Activated naive CD4-positive, alpha-beta T cell treated with anti-CD3 and anti-CD28 coated beads, Interleukin-2, amount 50 U/mL, for 72 hours (primary cell): ENCODE measurements around the gene IQCN. TPM values are rescaled to one million over a fixed set of nuclear protein-coding genes. Genes with fewer than 3 reads are reported as not detected.
A peak's percentile ranks its signal among the peaks of the same experiment; 100 is the strongest.

ENCODE experiments used
- ATAC-seq, 2 donors: fragments of 150-1000 bp; cut with Tn5 transposase; 2 replicates each; pipeline ENCODE4 v1.10.0; 2021; ENCODE audit warnings: mild to moderate bottlenecking in 2 of 2, moderate library complexity in 2 of 2
- DNase-seq, 2 donors: peaks; one replicate each; pipeline ENCODE4 v3.0.0; 2021 to 2022; ENCODE audit warnings: low spot score in 2 of 2
- H3K27ac Mint-ChIP-seq, 2 donors: one replicate each; pipeline ENCODE4 v1.8.0; 2022; ENCODE audit warnings: mild to moderate bottlenecking in 2 of 2, mixed read lengths in 2 of 2
- H3K36me3 Mint-ChIP-seq, 2 donors: one replicate each; pipeline ENCODE4 v1.8.0; 2022; ENCODE audit warnings: mixed read lengths in 2 of 2
- H3K9me3 Mint-ChIP-seq, 2 donors: one replicate each; pipeline ENCODE4 v1.8.0; 2022; ENCODE audit warnings: mixed read lengths in 2 of 2
- total RNA-seq, 2 donors: library from RNA; stranded (reverse); gene quantifications; one replicate each; pipeline ENCODE4 v1.2.3, GENCODE V29; 2022

IQCN gene
- total RNA-seq, 2 donors from 2014 or later: 0.45 to 1.5 TPM

DNA sequence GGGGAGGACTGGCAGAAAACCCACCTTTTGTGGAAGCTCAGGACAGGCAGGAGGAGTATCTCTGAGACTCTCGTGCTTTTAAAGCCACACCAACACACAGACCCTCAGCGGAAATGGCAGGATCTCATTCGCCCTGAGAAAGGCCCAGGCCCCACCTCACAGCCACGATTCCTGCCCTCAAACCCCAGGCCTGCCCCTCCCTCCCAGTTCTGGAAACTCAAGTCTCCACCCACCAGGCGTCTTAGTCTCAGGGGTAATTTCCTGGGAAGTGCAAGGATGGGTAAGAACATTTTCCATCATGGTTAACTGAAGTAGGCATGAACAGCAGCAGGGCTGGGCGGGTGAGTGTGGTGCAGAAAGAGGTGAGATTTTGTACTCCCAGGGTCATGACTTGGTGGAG, 40.1 kb downstream of the IQCN start:
- Mint-ChIP-seq H3K27ac (no peak overlapping the region), H3K36me3 (peaks cover 7% of the 10 kb centered on the region in 2 donors), H3K9me3 (peaks cover 0 to 6% of the 10 kb centered on the region in 2 donors)
- DNase-seq: no peak
- no peak for ATAC-seq

DNA sequence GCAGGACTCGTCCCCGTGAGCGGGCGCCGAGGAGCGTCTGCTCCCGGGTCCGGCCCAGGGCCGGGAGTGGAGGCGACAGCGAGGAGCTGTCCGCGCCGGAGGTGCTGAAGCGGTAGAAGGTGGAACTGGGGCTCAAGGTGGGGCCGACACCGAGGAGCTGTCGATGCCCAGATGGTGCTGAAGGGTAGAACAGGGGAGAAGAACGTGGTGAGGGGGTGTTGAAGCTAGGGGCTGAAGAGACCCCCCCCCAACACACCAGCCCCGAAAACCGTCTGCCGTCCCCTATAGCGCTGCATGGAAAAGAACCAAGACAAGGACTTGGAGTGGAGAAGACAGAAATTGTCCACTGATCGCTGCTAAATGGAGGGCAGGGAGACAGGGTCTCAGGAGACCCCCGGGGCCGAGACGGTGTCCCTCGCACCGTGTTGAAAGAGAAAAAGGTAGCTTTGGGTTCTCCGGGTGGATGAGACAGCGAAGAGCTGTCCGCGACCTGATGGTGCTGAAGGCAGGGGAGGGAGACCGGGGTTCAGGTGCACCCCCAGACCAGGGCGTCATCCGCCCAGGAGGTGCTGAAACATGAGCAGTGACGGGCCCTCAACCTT, 40.9 kb downstream of the IQCN start:
- Mint-ChIP-seq H3K27ac (no peak overlapping the region), H3K36me3 (peaks cover 7% of the 10 kb centered on the region in 2 donors), H3K9me3 (peaks cover 0 to 6% of the 10 kb centered on the region in 2 donors)
- peak in 1 of 2 donors; percentile 69 for DNase-seq
- ATAC-seq: peak in 1 of 2 donors; percentile 54

DNA sequence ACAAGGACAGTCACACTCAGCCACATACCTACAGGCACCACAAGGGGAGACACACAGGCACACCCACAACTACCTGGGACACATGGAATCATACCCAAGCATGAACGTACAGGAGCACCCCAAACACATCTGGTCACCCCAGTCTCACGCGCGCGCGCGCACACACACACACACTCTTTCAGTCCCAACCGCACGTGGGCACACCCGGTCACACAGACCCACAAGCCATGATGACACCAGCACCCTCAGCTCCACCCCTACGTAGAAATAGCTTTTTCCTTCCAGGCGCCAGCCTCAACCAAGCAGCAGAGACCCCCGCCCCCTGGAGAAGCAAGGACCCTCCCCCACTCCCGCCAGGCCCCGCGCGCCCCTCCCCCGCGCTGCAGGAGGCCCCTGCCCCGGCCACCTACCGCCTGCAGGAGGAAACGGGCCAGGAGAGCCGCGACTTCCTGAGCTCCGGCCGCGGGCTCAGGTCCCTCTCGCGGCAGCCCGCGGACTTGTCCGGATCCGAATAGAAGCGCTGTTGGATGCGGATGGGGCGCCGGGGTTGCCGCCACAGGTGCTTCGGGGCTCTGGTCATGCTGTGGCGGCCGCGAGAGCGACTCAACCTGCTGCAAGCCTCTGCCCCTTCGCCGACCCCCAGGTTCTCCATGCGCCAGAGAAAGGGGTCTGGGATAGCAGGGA, 41.6 kb downstream of the IQCN start:
- peak; percentile 11 to 39 for ATAC-seq
- Mint-ChIP-seq H3K9me3 (peaks cover 0 to 6% of the 10 kb centered on the region in 2 donors), H3K27ac (no peak overlapping the region), H3K36me3 (peaks cover 7% of the 10 kb centered on the region in 2 donors)
- no peak for DNase-seq

DNA sequence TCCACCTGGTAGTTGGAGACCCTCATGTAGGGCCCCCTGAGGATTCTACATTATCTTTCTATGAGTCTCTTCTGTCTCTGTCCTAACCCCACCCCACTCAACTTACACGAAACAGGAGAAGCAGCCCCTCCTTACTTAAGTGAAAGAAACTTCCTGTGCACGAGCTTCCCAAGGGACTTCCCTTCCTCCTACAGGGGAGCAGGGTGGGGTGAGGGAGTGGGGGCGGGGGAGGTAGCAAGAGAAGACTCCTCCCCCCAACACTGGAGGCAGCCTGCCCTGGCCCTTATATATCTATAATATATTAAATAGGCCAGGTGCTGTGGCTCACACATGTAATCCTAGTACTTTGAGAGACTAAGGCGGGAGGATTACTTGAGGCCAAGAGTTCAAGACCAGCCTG, 42.5 kb downstream of the IQCN start:
- DNase-seq (no peak), ATAC-seq (no peak)
- Mint-ChIP-seq H3K36me3 (peaks cover 7% of the 10 kb centered on the region in 2 donors), H3K9me3 (peaks cover 0 to 6% of the 10 kb centered on the region in 2 donors), H3K27ac (no peak overlapping the region)

DNA sequence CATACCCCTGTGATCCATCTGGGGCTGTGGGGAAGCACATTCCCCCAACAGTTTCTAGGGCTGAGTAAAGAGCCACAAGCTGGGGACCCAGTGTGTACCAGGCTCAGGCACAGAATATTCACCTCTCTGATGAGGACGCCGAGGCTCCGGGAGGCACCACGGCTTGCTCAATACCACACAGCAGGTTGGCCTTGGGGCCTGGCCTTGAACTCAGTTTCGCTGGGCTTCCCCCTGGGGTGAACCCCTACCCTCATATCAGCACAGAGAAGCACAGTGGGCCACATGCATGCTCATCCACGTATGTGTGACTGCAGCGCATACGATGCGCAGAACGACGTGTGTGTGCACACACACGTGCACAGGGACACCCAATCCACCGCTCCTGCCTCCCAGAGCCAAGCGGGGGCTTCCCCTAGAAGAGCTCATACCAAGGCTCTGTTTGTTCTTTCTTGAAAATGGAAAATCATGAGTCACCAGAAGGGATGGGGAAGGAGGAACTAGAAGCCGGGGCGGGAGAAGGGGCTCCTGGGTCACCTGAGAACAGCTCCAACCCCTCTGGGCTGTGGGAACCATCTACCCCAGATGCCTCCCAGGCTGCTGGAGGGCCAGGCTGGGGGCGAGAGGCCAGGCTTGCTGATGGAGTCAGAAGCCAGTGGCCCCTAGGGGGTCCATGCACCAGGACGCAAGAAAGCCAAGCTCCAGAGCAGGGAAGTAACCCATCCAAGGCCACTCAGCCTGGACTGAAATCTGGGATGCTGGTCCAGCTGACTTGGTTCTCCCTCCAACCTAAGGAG, 43.1 kb downstream of the IQCN start:
- ATAC-seq (peak; percentile 31 to 54), DNase-seq (no peak)
- Mint-ChIP-seq H3K36me3 (peaks cover 7% of the 10 kb centered on the region in 2 donors), H3K27ac (no peak overlapping the region), H3K9me3 (peaks cover 0 to 6% of the 10 kb centered on the region in 2 donors)

DNA sequence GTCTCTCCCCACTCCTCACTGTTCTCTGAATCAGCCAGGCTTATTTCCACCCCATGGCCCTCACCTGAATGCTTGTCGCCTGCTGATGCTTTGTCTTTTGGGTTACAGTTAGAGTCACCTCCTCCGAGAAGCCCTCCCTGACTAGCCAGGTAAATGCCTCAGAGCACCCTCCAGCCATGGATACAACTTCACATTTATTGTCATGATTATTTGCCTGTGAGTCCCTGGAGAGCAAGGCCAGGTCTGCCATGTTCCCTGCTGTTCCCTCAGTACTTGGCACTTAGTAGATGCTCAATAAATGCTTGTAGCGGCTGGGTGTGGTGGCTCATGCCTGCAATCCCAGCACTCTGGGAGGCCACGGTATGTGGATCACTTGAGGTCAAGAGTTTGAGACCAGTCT, 44.3 kb downstream of the IQCN start:
- peaks cover 0 to 6% of the 10 kb centered on the region in 2 donors for H3K9me3 Mint-ChIP-seq
- DNase-seq (no peak), ATAC-seq (no peak)
- no peak overlapping the region for H3K27ac Mint-ChIP-seq
- peaks cover 7% of the 10 kb centered on the region in 2 donors for H3K36me3 Mint-ChIP-seq

DNA sequence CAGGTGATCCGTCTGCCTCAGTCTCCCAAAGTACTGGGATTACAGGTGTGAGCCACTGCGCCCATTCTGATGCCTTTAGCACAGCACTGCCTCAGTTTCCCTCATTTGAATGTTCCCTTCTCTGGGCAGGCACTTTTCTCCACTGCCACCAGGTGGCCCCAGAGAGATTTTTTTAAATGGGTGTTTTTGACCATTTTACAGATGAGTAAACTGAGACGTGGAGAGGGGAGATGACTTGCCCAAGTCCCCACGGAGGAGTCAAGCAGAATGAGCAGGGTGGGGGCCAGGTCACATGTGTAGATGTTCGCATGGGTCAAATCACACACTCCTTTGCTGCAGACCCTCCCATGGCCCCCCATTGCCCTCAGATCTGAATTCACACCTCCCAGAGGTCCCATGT, 44.8 kb downstream of the IQCN start:
- Mint-ChIP-seq H3K36me3 (peaks cover 10 to 11% of the 10 kb centered on the region in 2 donors), H3K9me3 (peaks cover 0 to 6% of the 10 kb centered on the region in 2 donors), H3K27ac (no peak overlapping the region)
- DNase-seq (no peak), ATAC-seq (no peak)

DNA sequence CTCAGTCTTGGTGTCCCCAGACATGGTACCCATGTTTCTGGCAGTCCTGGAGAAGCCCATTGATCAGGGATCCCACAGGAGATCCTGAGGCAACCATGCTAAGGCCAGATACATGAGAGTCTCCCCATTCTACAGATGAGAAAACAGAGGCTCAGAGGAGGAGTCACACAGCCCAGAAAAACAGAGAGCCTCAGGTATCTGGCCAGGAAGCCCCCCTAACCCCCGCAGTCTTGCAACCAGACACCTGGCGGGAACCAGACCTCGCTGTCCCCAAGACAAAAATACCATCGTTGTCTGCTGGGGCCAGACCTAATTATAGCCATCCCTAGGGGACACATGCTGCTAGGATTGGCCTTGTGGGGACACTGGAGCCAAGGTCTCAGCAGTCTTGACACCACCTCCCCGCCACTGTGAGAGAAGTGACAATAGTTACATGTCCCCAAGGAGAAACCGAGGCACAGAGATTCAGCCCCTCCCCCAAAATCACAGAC, 46.4 kb downstream of the IQCN start:
- Mint-ChIP-seq H3K9me3 (no peaks in the 10 kb centered on the region), H3K27ac (no peak overlapping the region), H3K36me3 (peaks cover 8 to 9% of the 10 kb centered on the region in 2 donors)
- no peak for ATAC-seq
- no peak for DNase-seq

DNA sequence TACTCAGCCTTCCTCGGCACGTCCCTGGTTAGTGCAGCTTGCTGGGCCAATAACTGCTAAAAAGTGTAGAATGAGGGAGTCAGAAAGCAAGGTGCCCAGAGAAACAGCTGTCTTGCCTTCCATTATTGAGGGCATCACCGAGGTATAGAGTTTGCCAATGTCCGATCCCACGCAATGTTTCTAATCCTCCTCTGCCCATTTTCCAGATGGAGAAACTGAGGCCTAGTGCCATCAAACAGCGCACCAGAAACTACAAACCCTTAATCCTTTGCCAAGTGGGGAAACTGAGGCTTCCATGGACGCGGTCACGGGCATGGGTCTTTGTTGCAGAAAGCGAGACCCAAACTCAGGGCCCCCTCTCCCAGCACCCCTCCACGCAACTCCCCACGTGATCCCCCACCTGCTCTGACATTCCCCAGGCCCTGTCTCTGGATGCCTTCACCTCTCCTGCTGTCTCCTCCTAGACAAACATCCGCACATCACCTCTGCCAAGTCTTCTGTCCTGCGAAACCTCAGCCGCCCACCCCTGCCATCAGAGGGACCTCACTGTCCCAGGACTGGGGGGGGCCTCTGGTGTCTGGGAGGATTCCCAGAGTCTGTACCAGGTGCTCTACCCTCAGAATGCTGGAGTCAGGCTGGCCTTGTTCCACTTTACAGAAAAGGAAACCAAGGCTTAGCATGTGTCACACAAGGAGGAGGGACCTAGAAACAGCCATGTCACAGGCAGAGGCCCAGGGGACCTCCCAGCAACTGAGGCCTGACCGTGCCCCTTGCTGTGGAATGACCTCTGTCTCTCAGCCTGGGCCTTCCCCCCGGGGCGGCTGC, 47.1 kb downstream of the IQCN start:
- peaks cover 8 to 9% of the 10 kb centered on the region in 2 donors for H3K36me3 Mint-ChIP-seq

DNA sequence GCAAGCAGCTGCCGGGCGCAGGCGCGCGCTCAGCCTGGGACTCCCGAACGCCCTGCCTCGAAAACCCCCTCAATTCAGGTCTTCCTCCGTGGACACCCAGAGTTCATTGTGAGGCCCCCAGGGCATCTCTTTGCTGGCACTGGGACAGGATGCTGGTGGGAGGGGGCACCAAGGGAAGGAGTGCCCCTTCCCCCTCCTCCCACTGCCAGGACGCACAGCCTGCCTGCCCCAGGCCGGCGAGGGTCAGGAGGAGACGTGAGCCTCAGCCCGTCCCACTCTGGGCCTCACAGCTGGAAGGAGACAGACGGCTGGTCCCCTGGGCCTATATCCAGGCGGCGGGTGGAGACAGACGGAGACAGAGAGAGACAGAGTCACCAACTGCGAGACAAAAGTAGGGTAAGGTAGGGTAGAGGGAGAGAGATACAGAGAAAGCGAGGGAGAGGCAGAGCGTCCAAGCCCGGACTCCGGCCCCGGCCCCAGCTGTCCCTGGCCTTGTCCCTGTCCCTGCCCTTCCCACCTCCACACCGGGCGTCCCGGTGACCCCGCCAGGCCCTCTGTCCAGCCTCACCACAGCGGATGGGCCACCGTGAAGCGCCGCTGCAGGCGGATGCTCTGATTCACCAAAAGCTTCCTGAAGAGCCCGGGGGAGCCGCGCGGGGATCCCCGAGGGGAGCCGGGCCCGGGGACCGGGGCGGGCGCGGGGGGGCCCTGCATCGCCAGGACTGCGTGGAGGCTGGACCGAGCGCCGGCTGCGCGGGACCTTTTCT, 48.4 kb downstream of the IQCN start, which contains the start of gene PDE4C:
PDE4C (minus strand) TSS at position 737 of the 767 bp plus-strand sequence; CDS start at position 714, 23 bp downstream.
- H3K36me3 Mint-ChIP-seq: peaks cover 8 to 9% of the 10 kb centered on the region in 2 donors
- no peaks in the 10 kb centered on the region for H3K9me3 Mint-ChIP-seq
- ATAC-seq (no peak), DNase-seq (no peak)
- peak within 1 kb of the TSS in 1 of 2 donors; percentile 87 for H3K27ac Mint-ChIP-seq

More for the DNA sequence above, 47.1 kb downstream of the IQCN start:
- DNase-seq: no peak
- Mint-ChIP-seq H3K9me3 (no peaks in the 10 kb centered on the region), H3K27ac (no peak overlapping the region)
- no peak for ATAC-seq

DNA sequence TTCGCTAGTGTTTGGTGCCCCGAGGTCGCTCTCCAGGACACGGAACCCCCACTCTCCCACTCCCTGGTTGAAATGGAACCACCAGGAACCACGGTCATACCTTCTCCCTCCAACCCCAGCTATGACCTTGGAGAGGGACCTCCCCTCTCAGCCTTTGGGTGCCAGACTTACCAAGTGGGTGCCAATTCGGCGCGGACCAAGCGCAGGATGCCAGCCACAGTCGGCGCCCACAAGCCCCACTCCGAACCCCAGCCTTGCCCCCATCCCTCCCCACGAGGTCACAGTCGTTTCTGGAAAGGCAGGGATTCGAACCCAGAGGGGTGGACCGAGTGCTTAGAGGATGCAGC, 48.9 kb downstream of the IQCN start:
- ATAC-seq: no peak
- peaks cover 8 to 9% of the 10 kb centered on the region in 2 donors for H3K36me3 Mint-ChIP-seq

DNA sequence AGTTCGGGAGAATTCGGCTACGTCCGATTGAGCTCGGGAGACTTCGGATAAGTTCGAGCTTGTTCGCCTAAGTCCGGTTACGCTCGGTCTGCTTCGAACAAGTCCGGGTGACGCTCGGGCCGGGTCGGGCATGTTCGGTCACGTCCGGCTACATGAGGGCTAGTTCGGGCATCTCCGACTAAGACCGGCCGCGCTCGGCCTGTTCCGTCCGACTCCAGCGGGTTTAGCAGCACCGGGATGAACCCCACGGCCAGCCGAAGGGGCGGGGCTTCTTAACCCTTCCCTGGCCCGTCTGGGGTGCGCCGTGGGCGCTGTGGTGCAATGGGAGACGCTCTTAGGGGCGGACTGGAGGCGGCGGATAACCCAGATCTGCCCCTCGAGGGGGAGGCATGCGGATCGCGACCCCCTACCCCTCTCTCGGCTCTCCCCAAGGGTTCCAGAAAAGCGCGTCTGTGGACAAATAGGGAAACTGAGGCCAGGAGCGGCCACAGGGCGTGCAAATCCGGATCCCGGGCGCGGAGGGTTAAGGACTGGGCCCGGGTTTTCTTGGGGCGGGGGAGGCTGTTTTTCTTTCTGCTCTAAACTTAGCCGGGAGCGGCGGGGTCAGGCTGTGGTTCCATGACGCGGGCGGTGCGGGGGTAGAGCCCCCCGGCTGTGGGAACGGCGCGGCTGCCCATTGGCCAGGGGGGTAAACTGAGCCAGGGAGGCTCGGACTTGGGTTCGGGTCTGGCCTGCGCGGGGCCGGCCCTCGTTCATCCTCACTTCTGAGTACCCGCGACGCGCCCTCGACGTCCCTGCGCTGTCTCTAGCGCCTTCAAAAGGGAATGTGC, 49.5 kb downstream of the IQCN start:
- ATAC-seq (peak; percentile 89 to 98), DNase-seq (peak; percentile 90 to 93)
- Mint-ChIP-seq H3K36me3 (peaks cover 8 to 9% of the 10 kb centered on the region in 2 donors), H3K9me3 (no peaks in the 10 kb centered on the region), H3K27ac (peak overlapping the region; percentile 87 to 88)

More for the DNA sequence above, 48.9 kb downstream of the IQCN start:
- H3K9me3 Mint-ChIP-seq: no peaks in the 10 kb centered on the region
- H3K27ac Mint-ChIP-seq: peak overlapping the region in 1 of 2 donors; percentile 87
- no peak for DNase-seq

DNA sequence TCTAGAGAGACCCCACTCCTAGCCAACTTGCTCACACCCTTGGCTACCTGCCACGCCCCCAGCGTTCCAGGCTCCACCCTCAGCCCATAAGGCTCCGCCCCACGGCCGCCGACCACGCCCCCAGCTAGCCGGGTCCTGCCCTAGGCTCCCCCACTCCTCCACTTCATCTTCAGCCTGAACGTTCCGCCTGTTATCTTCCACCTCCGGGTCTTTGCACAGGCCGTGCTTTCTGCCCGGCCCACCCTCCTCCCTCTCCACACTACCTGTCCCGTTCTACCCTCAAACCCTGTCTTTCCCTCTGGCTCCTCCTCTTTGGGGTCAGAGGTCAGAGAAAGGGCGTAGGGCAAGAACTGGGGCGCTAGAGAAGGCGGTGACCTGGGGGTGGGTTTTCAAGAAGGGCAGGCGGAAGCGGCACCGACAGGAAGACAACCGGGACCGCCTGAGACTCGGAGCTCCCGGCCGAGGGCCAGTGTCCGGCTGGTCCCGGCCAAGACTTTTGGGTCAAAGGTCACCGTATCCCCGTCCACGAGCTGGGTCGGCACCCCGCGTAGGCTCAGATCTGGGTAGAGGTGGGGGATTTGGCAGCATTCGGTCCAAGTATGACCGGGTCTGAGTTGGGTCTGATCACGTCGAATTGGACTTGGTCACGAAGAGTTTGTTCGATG, 50.3 kb downstream of the IQCN start:
- Mint-ChIP-seq H3K9me3 (no peaks in the 10 kb centered on the region), H3K27ac (peak overlapping the region; percentile 87 to 88), H3K36me3 (peaks cover 8 to 9% of the 10 kb centered on the region in 2 donors)
- ATAC-seq (peak; percentile 14 to 17), DNase-seq (peak in 1 of 2 donors; percentile 57)
